HG03045 (cell line): Measurements from ENCODE around the gene FAM222A.

Experiments
- ATAC-seq: cut with Tn5 transposase; IDR thresholded peaks from one replicate; pipeline ENCODE4 v1.9.1; 2021; ENCODE audit warnings: mild to moderate bottlenecking, moderate library complexity; ENCODE audit not compliant: unreplicated experiment

The FAM222A gene

GRCh38 chr12:109758426-109759420, 45.1 kb downstream of the FAM222A start:
- no peak for ATAC-seq

- ATAC-seq: no peak
Observed at GRCh38 chr12:109759595-109759994, 46.0 kb downstream of the FAM222A start.

- no peak for ATAC-seq
Observed at GRCh38 chr12:109760031-109760929, 46.7 kb downstream of the FAM222A start.

GRCh38 chr12:109760930-109761921, 47.6 kb downstream of the FAM222A start:
- ATAC-seq: no peak

GRCh38 chr12:109762071-109762672, 48.5 kb downstream of the FAM222A start:
- ATAC-seq: no peak

GRCh38 chr12:109762673-109763191, 49.1 kb downstream of the FAM222A start:
- no peak for ATAC-seq

- no peak for ATAC-seq
Observed at GRCh38 chr12:109763201-109763841, 49.7 kb downstream of the FAM222A start.

GRCh38 chr12:109764123-109764522, 50.5 kb downstream of the FAM222A start:
- ATAC-seq: no peak

GRCh38 chr12:109764776-109765445, 51.3 kb downstream of the FAM222A start:
- no peak for ATAC-seq

- no peak for ATAC-seq
Observed at GRCh38 chr12:109765446-109765810, 51.8 kb downstream of the FAM222A start.

GRCh38 chr12:109766251-109766778, 52.7 kb downstream of the FAM222A start:
- ATAC-seq: no peak

- no peak for ATAC-seq
Observed at GRCh38 chr12:109767456-109767855, 53.8 kb downstream of the FAM222A start.

GRCh38 chr12:109767991-109768900, 54.6 kb downstream of the FAM222A start:
- ATAC-seq: no peak

GRCh38 chr12:109768901-109769670, 55.5 kb downstream of the FAM222A start:
- ATAC-seq: no peak

- ATAC-seq: no peak
Observed at GRCh38 chr12:109770104-109770860, 56.7 kb downstream of the FAM222A start.
